ENCODE results near the gene FOSL1.

FOSL1 gene

GRCh38 chr11:65922565-65922964 lies 22.4 kb upstream of the FOSL1 start:
- H3K4me3 ChIP-seq (ENCODE audit: low read length): no peak overlapping the region
- no peak overlapping the region for H3K27ac ChIP-seq (ENCODE audit: low read depth, low read length)
- no peak overlapping the region for H3K4ac ChIP-seq (ENCODE audit: low read depth, low read length)
- H2AK5ac ChIP-seq (ENCODE audit: low read length): no peak overlapping the region
- no peak overlapping the region for H2BK15ac ChIP-seq (replicated peaks; ENCODE audit: low read depth)
- peaks cover 13% of the 10 kb centered on the region for H3K79me1 ChIP-seq (ENCODE audit: low read length)
- peaks cover 3% of the 10 kb centered on the region for H3K4me1 ChIP-seq (ENCODE audit: control insufficient read depth, low read depth, low read length)
- H3K4me2 ChIP-seq (ENCODE audit: low read length): no peak overlapping the region
- no peak for DNase-seq
- H4K8ac ChIP-seq (ENCODE audit: low read depth, low read length): no peak overlapping the region
- H3K27me3 ChIP-seq (ENCODE audit: insufficient read depth, low read length, poor library complexity): no peaks in the 10 kb centered on the region
- H3K18ac ChIP-seq (ENCODE audit: low read length): no peak overlapping the region
- H3K79me2 ChIP-seq (ENCODE audit: control insufficient read depth, insufficient read depth, low read length): peaks cover 8% of the 10 kb centered on the region
- no peaks in the 10 kb centered on the region for H3K36me3 ChIP-seq (ENCODE audit: control insufficient read depth, insufficient read depth, low read length)
- no peak overlapping the region for H4K5ac ChIP-seq (ENCODE audit: low read length)
- H3K56ac ChIP-seq (ENCODE audit: low read length): no peak overlapping the region
- no peak overlapping the region for H2BK5ac ChIP-seq (ENCODE audit: low read length)
- no peak overlapping the region for H3K23ac ChIP-seq (ENCODE audit: low read length)
- no peak overlapping the region for H3K9ac ChIP-seq (ENCODE audit: low read length)
- H2BK120ac ChIP-seq (ENCODE audit: low read depth, low read length): no peak overlapping the region
- no CpG with 5 or more reads among the region's 3 CpGs for WGBS (ENCODE audit: extremely low coverage, insufficient coverage, low lambda C conversion rate)

GRCh38 chr11:65921876-65922275 lies 21.7 kb upstream of the FOSL1 start:
- Histone ChIP-seq H3K79me2 (ENCODE audit: control insufficient read depth, insufficient read depth, low read length) (peaks cover 8% of the 10 kb centered on the region), H2BK120ac (ENCODE audit: low read depth, low read length) (no peak overlapping the region), H2BK5ac (ENCODE audit: low read length) (no peak overlapping the region), H3K4me3 (ENCODE audit: low read length) (no peak overlapping the region), H3K56ac (ENCODE audit: low read length) (no peak overlapping the region), H3K27ac (ENCODE audit: low read depth, low read length) (no peak overlapping the region), H3K18ac (ENCODE audit: low read length) (no peak overlapping the region), H3K4me1 (ENCODE audit: control insufficient read depth, low read depth, low read length) (peaks cover 3% of the 10 kb centered on the region), H3K4me2 (ENCODE audit: low read length) (no peak overlapping the region), H4K8ac (ENCODE audit: low read depth, low read length) (no peak overlapping the region), H2BK15ac (replicated peaks; ENCODE audit: low read depth) (no peak overlapping the region), H3K36me3 (ENCODE audit: control insufficient read depth, insufficient read depth, low read length) (no peaks in the 10 kb centered on the region), H3K4ac (ENCODE audit: low read depth, low read length) (no peak overlapping the region), H3K79me1 (ENCODE audit: low read length) (peaks cover 17% of the 10 kb centered on the region), H3K9ac (ENCODE audit: low read length) (no peak overlapping the region), H4K5ac (ENCODE audit: low read length) (no peak overlapping the region), H3K27me3 (ENCODE audit: insufficient read depth, low read length, poor library complexity) (no peaks in the 10 kb centered on the region), H3K23ac (ENCODE audit: low read length) (no peak overlapping the region), H2AK5ac (ENCODE audit: low read length) (no peak overlapping the region)
- no CpG with 5 or more reads among the region's 10 CpGs for WGBS (ENCODE audit: extremely low coverage, insufficient coverage, low lambda C conversion rate)
- DNase-seq: no peak

- Histone ChIP-seq H3K9ac (ENCODE audit: low read length) (no peak overlapping the region), H2BK120ac (ENCODE audit: low read depth, low read length) (no peak overlapping the region), H3K4me3 (ENCODE audit: low read length) (no peak overlapping the region), H2BK15ac (replicated peaks; ENCODE audit: low read depth) (no peak overlapping the region), H3K36me3 (ENCODE audit: control insufficient read depth, insufficient read depth, low read length) (no peaks in the 10 kb centered on the region), H4K5ac (ENCODE audit: low read length) (no peak overlapping the region), H3K27me3 (ENCODE audit: insufficient read depth, low read length, poor library complexity) (no peaks in the 10 kb centered on the region), H3K23ac (ENCODE audit: low read length) (no peak overlapping the region), H3K4me1 (ENCODE audit: control insufficient read depth, low read depth, low read length) (peaks cover 3% of the 10 kb centered on the region), H3K56ac (ENCODE audit: low read length) (no peak overlapping the region), H3K27ac (ENCODE audit: low read depth, low read length) (no peak overlapping the region), H4K8ac (ENCODE audit: low read depth, low read length) (no peak overlapping the region), H2BK5ac (ENCODE audit: low read length) (no peak overlapping the region), H3K18ac (ENCODE audit: low read length) (no peak overlapping the region), H3K79me2 (ENCODE audit: control insufficient read depth, insufficient read depth, low read length) (peaks cover 8% of the 10 kb centered on the region), H3K4ac (ENCODE audit: low read depth, low read length) (no peak overlapping the region), H3K4me2 (ENCODE audit: low read length) (no peak overlapping the region), H2AK5ac (ENCODE audit: low read length) (no peak overlapping the region), H3K79me1 (ENCODE audit: low read length) (peaks cover 17% of the 10 kb centered on the region)
- no CpG with 5 or more reads among the region's 12 CpGs for WGBS (ENCODE audit: extremely low coverage, insufficient coverage, low lambda C conversion rate)
- no peak for DNase-seq
These were observed 20.9 kb upstream of the FOSL1 start for GRCh38 chr11:65921033-65921555.

GRCh38 chr11:65920372-65920802 lies 20.2 kb upstream of the FOSL1 start:
- no peaks in the 10 kb centered on the region for H3K36me3 ChIP-seq (ENCODE audit: control insufficient read depth, insufficient read depth, low read length)

GRCh38 chr11:65919573-65920371 lies 19.6 kb upstream of the FOSL1 start:
- H3K4ac ChIP-seq (ENCODE audit: low read depth, low read length): no peak overlapping the region
- no peak overlapping the region for H2BK120ac ChIP-seq (ENCODE audit: low read depth, low read length)
- H3K36me3 ChIP-seq (ENCODE audit: control insufficient read depth, insufficient read depth, low read length): no peaks in the 10 kb centered on the region
- no peaks in the 10 kb centered on the region for H3K27me3 ChIP-seq (ENCODE audit: insufficient read depth, low read length, poor library complexity)
- no peak overlapping the region for H3K23ac ChIP-seq (ENCODE audit: low read length)
- H3K9ac ChIP-seq (ENCODE audit: low read length): peak overlapping the region; percentile 81
- H3K27ac ChIP-seq (ENCODE audit: low read depth, low read length): peak overlapping the region; percentile 28
- H2BK5ac ChIP-seq (ENCODE audit: low read length): no peak overlapping the region
- H3K18ac ChIP-seq (ENCODE audit: low read length): peak overlapping the region; percentile 23
- peaks cover 8% of the 10 kb centered on the region for H3K79me2 ChIP-seq (ENCODE audit: control insufficient read depth, insufficient read depth, low read length)
- peaks cover 3% of the 10 kb centered on the region for H3K4me1 ChIP-seq (ENCODE audit: control insufficient read depth, low read depth, low read length)
- no CpG with 5 or more reads among the region's 60 CpGs for WGBS (ENCODE audit: extremely low coverage, insufficient coverage, low lambda C conversion rate)
- H4K8ac ChIP-seq (ENCODE audit: low read depth, low read length): no peak overlapping the region
- peaks cover 17% of the 10 kb centered on the region for H3K79me1 ChIP-seq (ENCODE audit: low read length)
- H4K5ac ChIP-seq (ENCODE audit: low read length): no peak overlapping the region
- peak overlapping the region; percentile 74 for H3K4me3 ChIP-seq (ENCODE audit: low read length)
- H2AK5ac ChIP-seq (ENCODE audit: low read length): no peak overlapping the region
- H2BK15ac ChIP-seq (replicated peaks; ENCODE audit: low read depth): no peak overlapping the region
- H3K4me2 ChIP-seq (ENCODE audit: low read length): peak overlapping the region; percentile 93
- peak; percentile 52 for DNase-seq
- H3K56ac ChIP-seq (ENCODE audit: low read length): peak overlapping the region; percentile 93

More at GRCh38 chr11:65920372-65920802, 20.2 kb upstream of the FOSL1 start:
- H2BK15ac ChIP-seq (replicated peaks; ENCODE audit: low read depth): no peak overlapping the region
- no peak overlapping the region for H3K18ac ChIP-seq (ENCODE audit: low read length)
- H4K8ac ChIP-seq (ENCODE audit: low read depth, low read length): no peak overlapping the region
- H3K23ac ChIP-seq (ENCODE audit: low read length): no peak overlapping the region
- DNase-seq: no peak
- H3K27ac ChIP-seq (ENCODE audit: low read depth, low read length): no peak overlapping the region
- no peak overlapping the region for H2BK120ac ChIP-seq (ENCODE audit: low read depth, low read length)
- H3K79me2 ChIP-seq (ENCODE audit: control insufficient read depth, insufficient read depth, low read length): peaks cover 8% of the 10 kb centered on the region
- H3K4me2 ChIP-seq (ENCODE audit: low read length): peak overlapping the region; percentile 93
- peak overlapping the region; percentile 93 for H3K56ac ChIP-seq (ENCODE audit: low read length)
- H3K9ac ChIP-seq (ENCODE audit: low read length): peak overlapping the region; percentile 81
- no CpG with 5 or more reads among the region's 15 CpGs for WGBS (ENCODE audit: extremely low coverage, insufficient coverage, low lambda C conversion rate)
- peaks cover 3% of the 10 kb centered on the region for H3K4me1 ChIP-seq (ENCODE audit: control insufficient read depth, low read depth, low read length)
- H3K4me3 ChIP-seq (ENCODE audit: low read length): no peak overlapping the region
- H3K27me3 ChIP-seq (ENCODE audit: insufficient read depth, low read length, poor library complexity): no peaks in the 10 kb centered on the region
- no peak overlapping the region for H4K5ac ChIP-seq (ENCODE audit: low read length)
- peaks cover 17% of the 10 kb centered on the region for H3K79me1 ChIP-seq (ENCODE audit: low read length)
- no peak overlapping the region for H2AK5ac ChIP-seq (ENCODE audit: low read length)
- H2BK5ac ChIP-seq (ENCODE audit: low read length): no peak overlapping the region
- no peak overlapping the region for H3K4ac ChIP-seq (ENCODE audit: low read depth, low read length)

All from mesendoderm (in vitro differentiated cells).